Activated naive CD4-positive, alpha-beta T cell treated with anti-CD3 and anti-CD28 coated beads, Interleukin-2, amount 50 U/mL, for 16 hours (primary cell): ENCODE results near the gene ENGASE.
"Not testable (repeated sequence)": the region's sequence is repeated elsewhere in the genome, so short reads cannot be mapped to it uniquely, and the experiment has no call there.

Source experiments
- DNase-seq: peaks from one replicate; pipeline ENCODE4 v3.0.0-alpha.2; 2020

ENGASE gene

GRCh38 chr17:79074649-79075445 is at the start of gene ENGASE:
ENGASE (plus strand) TSS chr17:79074824; CDS start chr17:79074945, 121 bp downstream.
- DNase-seq: peak; percentile 90

- no peak for DNase-seq
These were observed 49.5 kb upstream of the ENGASE start for GRCh38 chr17:79024901-79025737.

- DNase-seq: no peak
These were observed 48.0 kb upstream of the ENGASE start for GRCh38 chr17:79026376-79027273.

GRCh38 chr17:79027274-79027924 is 47.2 kb upstream of the ENGASE start:
- no peak for DNase-seq

- DNase-seq: no peak
These were observed 46.6 kb upstream of the ENGASE start for GRCh38 chr17:79027925-79028491.

- DNase-seq: no peak
These were observed 45.9 kb upstream of the ENGASE start for GRCh38 chr17:79028496-79029326.

GRCh38 chr17:79029327-79030009 is 45.2 kb upstream of the ENGASE start:
- DNase-seq: no peak

- not testable (repeated sequence) for DNase-seq
These were observed 44.0 kb upstream of the ENGASE start for GRCh38 chr17:79030636-79031035.

GRCh38 chr17:79031996-79032875 is 42.4 kb upstream of the ENGASE start:
- no peak for DNase-seq

- DNase-seq: no peak
These were observed 41.5 kb upstream of the ENGASE start for GRCh38 chr17:79033046-79033616.

- DNase-seq: no peak
These were observed 40.7 kb upstream of the ENGASE start for GRCh38 chr17:79033741-79034501.

- no peak for DNase-seq
These were observed 39.6 kb upstream of the ENGASE start for GRCh38 chr17:79034931-79035485.

GRCh38 chr17:79035686-79036085 is 38.9 kb upstream of the ENGASE start:
- no peak for DNase-seq

- DNase-seq: no peak
These were observed 38.4 kb upstream of the ENGASE start for GRCh38 chr17:79036181-79036580.

- DNase-seq: no peak
These were observed 38.0 kb upstream of the ENGASE start for GRCh38 chr17:79036596-79036995.

- DNase-seq: no peak
These were observed 36.0 kb upstream of the ENGASE start for GRCh38 chr17:79038545-79039135.

GRCh38 chr17:79039171-79039570 is 35.5 kb upstream of the ENGASE start:
- DNase-seq: no peak
